GM18502 (cell line): ENCODE results near the gene FMN1.
A peak's percentile ranks its signal among the peaks of the same experiment; 100 is the strongest.

ENCODE experiments used
- ATAC-seq: cut with Tn5 transposase; IDR thresholded peaks from one replicate; pipeline ENCODE4 v1.9.1; 2021; ENCODE audit warnings: mild to moderate bottlenecking; ENCODE audit not compliant: unreplicated experiment, poor library complexity

Gene FMN1

GRCh38 chr15:32877252-32878019 is 317.1 kb downstream of the FMN1 start:
- ATAC-seq = no peak

DNA sequence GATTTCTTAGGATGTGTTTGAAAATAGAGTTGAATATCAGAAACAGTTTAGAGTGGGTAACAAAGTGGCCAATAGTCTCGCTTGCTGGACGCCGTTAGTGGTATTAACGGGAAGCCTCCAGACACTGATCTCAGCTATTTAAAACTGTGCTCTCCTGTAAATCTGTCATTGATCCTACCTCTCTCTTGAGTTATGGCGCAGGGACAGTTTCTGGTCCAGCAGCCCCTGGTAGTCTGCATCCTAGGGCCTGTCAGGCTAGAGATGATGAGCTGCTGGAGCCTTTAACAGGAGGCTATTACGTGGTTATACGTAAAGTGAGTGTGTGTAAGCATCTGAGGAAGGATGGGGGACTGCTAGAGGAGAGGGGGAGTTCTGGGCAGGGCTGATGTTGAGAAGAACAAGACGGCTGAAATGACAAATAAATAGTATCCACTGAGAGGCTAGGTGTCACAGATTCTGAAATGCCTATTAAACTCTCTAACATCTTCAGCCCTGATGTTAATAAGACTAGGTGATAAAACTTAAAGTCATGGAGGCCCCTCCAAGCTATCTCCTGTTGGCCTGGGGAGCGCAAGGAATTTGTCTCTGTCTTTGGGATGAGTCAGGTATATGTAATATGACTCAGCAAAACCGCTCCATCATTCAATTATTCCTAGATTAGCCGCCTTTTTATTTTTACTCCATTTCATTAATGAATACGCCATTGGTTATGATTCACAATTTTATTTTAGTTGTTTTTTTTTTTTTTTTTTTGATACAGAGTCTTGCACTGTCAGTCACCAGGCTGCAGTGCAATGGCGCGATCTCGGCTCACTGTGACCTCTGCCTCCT is 321.0 kb downstream of the FMN1 start:
- ATAC-seq = no peak

GRCh38 chr15:32872621-32873283 is 321.8 kb downstream of the FMN1 start:
- no peak for ATAC-seq

GRCh38 chr15:32871883-32872282 is 322.6 kb downstream of the FMN1 start:
- ATAC-seq = no peak

GRCh38 chr15:32870240-32871033 is 324.1 kb downstream of the FMN1 start:
- ATAC-seq = peak; percentile 86

- ATAC-seq = no peak
These were observed 324.7 kb downstream of the FMN1 start for GRCh38 chr15:32869776-32870175.

GRCh38 chr15:32867313-32867626 is 327.2 kb downstream of the FMN1 start:
- no peak for ATAC-seq

- ATAC-seq = no peak
These were observed 327.8 kb downstream of the FMN1 start for GRCh38 chr15:32866454-32867312.

- no peak for ATAC-seq
These were observed 329.7 kb downstream of the FMN1 start for GRCh38 chr15:32864841-32865240.

GRCh38 chr15:32864051-32864450 is 330.5 kb downstream of the FMN1 start:
- ATAC-seq = no peak

GRCh38 chr15:32861761-32862160 is 332.8 kb downstream of the FMN1 start:
- no peak for ATAC-seq

DNA sequence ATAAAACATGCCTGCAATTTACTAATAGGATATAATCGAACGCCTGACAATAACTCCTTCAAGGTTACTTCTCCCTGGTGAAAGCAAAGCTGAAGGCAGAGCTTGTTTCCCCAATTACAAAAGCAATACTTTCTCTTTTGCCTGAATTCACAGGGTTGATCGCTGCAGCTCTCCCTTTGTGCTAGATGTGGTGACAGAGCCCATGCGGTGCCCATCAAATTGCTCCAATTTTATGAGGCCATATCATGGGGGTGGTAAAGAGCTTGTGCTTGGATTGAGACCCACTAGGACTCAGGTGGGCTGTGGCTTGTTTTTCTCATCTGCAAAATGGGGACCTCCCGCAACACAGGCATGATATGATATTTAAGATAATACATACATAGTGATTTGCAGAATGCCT is 333.3 kb downstream of the FMN1 start:
- no peak for ATAC-seq

- ATAC-seq = no peak
These were observed 334.5 kb downstream of the FMN1 start for GRCh38 chr15:32859996-32860395.

DNA sequence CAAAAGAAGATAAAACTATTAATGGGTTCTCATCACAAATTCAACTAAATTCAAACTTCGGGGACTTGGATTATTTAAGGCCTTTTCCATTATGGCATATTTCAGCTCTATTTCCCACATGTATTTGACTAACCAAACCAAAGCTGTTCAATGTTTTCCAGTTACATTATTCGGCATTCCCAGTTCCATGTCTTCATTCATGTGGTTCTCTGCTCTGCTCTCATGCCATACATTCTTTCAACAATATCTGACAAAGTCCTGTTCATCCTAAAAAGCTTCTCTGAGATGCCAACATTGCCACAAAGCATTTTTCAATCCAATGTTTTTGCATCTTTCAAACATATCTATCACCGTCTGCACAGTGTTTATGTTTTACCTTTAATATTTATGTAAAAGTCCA is 335.3 kb downstream of the FMN1 start:
- ATAC-seq = no peak

- no peak for ATAC-seq
These were observed 336.8 kb downstream of the FMN1 start for GRCh38 chr15:32857732-32858131.

DNA sequence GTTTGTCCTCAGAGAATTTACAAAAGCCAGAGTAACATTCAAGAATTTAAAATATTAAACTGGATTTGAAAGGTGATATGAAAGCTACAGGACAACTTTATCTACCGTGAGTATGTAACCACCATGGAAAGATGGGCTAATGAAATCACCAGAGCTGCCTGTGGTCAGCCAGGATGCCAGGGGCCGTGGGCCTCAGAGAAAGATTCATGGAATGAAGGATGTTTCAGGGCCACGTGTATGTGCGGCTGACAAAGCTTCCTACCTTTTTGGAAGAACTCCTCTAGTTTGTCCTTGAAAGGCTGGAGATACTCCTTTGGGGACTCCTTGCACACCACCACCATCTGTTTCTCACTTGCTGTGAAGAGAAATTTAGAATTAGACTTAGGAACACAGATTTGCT is 337.8 kb downstream of the FMN1 start:
- ATAC-seq = no peak

DNA sequence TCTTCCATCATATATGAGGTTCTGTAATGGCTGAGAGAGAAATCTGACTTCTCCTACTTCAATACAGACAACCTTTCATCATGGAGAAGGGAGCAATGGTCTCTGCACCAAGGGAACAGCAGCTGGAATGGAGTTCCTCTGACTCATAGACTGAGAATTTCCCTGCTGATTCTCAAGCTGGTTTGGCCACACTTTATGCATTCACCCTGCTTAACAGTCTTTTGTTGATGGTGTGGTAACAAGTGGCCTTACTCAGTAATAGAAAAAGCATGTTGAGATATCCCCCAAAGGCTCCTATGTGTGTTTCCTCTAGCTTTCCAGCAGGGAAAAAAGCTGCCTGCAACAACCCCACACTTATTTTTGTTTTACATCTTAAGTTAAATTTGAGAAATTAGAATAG is 338.6 kb downstream of the FMN1 start:
- ATAC-seq = no peak

DNA sequence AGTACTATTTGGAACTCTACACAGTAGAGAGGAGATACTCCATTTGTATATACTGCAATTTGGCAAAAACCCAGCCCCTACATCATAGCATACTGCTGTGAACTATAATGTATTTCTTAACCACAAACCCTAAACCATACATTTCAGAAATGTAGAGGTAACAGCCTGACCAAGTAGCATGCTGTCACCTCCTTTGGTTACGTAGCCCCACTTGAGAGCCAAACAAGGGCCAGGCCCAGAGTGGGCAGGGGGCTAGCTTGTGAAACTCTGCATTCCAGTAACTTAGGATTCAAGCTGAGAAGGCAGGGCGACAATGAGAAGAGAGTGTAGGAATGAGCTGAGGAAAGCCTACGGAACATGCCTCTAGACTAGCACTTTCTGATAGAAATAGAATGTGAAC is 340.9 kb downstream of the FMN1 start:
- ATAC-seq = no peak

DNA sequence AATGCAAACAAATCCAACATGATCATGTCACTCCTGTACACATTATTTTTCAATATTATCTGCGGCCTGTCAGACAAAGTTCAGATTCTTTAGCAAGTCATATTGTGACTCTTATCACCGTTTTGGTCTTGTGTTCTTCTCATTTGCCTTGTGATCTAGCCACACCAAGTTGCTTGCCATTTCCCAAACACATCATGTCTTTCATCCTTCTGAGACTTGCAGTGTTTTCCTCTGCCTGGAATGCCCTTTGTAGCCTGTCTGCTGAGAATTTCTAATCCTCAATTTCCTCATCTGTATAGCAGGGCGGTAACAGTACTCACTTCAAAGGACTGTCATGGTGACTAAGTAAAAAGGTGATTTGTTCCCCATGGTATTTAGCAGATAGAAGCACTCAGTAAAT is 341.7 kb downstream of the FMN1 start:
- no peak for ATAC-seq

- ATAC-seq = no peak
These were observed 342.5 kb downstream of the FMN1 start for GRCh38 chr15:32852017-32852416.
